ENCODE data around the gene PDE4D. TPM values are rescaled to one million over a fixed set of nuclear protein-coding genes. Genes with fewer than 3 reads are reported as not detected.

The PDE4D gene
- total RNA-seq, 4 donors from 2014 or later = 15.9 to 66.3 (median 48.7) TPM

GRCh38 chr5:59483971-59484472, 409.5 kb downstream of the PDE4D start:
- H3K9me3 ChIP-seq = no peaks in the 10 kb centered on the region
- H3K27ac ChIP-seq = no peak overlapping the region
- no peaks in the 10 kb centered on the region for H3K36me3 ChIP-seq
- DNase-seq (ENCODE audit: low spot score in 2 of 2) = no peak
- no peak for TF ChIP-seq POLR2A (IDR thresholded peaks at IDR 0.05)
- TF ChIP-seq CTCF (IDR thresholded peaks at IDR 0.05) = no peak
- no peak for TF ChIP-seq EP300 (IDR thresholded peaks at IDR 0.05)
- no peaks in the 10 kb centered on the region for H3K27me3 ChIP-seq
- no peak overlapping the region for H3K4me3 ChIP-seq
- H3K4me1 ChIP-seq = peaks cover 0 to 14% (median 0%) of the 10 kb centered on the region in 4 donors

DNA sequence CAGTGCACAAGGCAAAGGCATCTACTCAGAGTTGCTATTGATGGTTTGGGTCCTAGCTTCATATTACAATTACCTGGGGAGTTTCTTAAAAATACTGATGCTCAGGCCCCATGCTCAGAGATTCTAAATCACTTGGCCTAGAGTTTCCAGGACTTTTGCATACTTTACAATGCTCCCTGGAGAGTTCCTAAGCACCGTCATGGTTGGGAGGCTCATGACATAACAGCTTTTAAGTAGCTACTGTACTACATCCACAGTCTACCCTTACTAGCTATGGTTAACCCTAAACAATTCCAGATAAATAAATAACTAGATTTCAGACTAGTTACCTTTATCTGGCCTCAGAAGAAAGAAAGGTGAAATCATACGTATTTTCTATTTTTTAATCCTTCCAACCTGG, 414.4 kb downstream of the PDE4D start:
- 49 to 58% methylated on average over 2 of the region's 2 CpGs for WGBS, 2 donors
- H3K9me3 ChIP-seq = no peaks in the 10 kb centered on the region
- H3K4me3 ChIP-seq = no peak overlapping the region
- TF ChIP-seq EP300 (IDR thresholded peaks at IDR 0.05) (no peak), POLR2A (IDR thresholded peaks at IDR 0.05) (no peak), CTCF (IDR thresholded peaks at IDR 0.05) (no peak)
- no peaks in the 10 kb centered on the region for H3K4me1 ChIP-seq
- H3K27ac ChIP-seq = no peak overlapping the region
- no peaks in the 10 kb centered on the region for H3K27me3 ChIP-seq
- no peak for DNase-seq (ENCODE audit: low spot score in 2 of 2)
- no peaks in the 10 kb centered on the region for H3K36me3 ChIP-seq

- Histone ChIP-seq H3K4me3 (no peak overlapping the region), H3K27ac (no peak overlapping the region), H3K9me3 (no peaks in the 10 kb centered on the region), H3K4me1 (no peaks in the 10 kb centered on the region), H3K27me3 (no peaks in the 10 kb centered on the region), H3K36me3 (no peaks in the 10 kb centered on the region)
- no peak for TF ChIP-seq EP300 (IDR thresholded peaks at IDR 0.05)
- no peak for TF ChIP-seq POLR2A (IDR thresholded peaks at IDR 0.05)
- no peak for TF ChIP-seq CTCF (IDR thresholded peaks at IDR 0.05)
- DNase-seq (ENCODE audit: low spot score in 2 of 2) = no peak
- WGBS, 2 donors = 94 to 100% methylated on average over 1 of the region's 1 CpG
Measured at GRCh38 chr5:59474324-59474723, 419.2 kb downstream of the PDE4D start.

- H3K27me3 ChIP-seq = no peaks in the 10 kb centered on the region
- no peak for TF ChIP-seq EP300 (IDR thresholded peaks at IDR 0.05)
- H3K9me3 ChIP-seq = no peaks in the 10 kb centered on the region
- H3K36me3 ChIP-seq = no peaks in the 10 kb centered on the region
- no peak for DNase-seq (ENCODE audit: low spot score in 2 of 2)
- no peaks in the 10 kb centered on the region for H3K4me1 ChIP-seq
- no peak overlapping the region for H3K4me3 ChIP-seq
- no peak overlapping the region for H3K27ac ChIP-seq
Measured at GRCh38 chr5:59473611-59474010, 419.9 kb downstream of the PDE4D start.

DNA sequence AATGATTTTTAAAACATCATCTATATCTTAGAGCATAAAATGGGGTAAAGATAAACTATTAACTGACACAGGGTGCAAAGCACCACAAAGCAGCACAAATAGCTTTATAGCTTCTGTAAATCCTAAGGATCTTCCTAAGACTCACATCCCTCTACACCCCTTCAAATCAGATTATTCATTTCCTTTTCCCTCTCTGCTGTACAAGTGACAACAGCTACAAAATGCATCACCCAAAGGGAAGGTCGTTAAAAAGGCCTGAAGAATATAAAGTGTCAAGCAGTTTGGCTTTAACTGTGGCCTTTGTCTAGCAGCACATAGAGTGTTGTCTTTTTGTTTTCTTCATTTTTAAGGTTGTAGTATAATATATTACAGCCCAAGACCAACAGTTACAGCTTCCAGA, 422.1 kb downstream of the PDE4D start:
- H3K27ac ChIP-seq = no peak overlapping the region
- no peaks in the 10 kb centered on the region for H3K4me1 ChIP-seq
- WGBS, 2 donors = 10 to 27% methylated on average over 1 of the region's 1 CpG
- no peak for DNase-seq (ENCODE audit: low spot score in 2 of 2)
- no peak overlapping the region for H3K4me3 ChIP-seq
- H3K9me3 ChIP-seq = no peaks in the 10 kb centered on the region
- no peaks in the 10 kb centered on the region for H3K27me3 ChIP-seq
- H3K36me3 ChIP-seq = no peaks in the 10 kb centered on the region
- TF ChIP-seq EP300 (IDR thresholded peaks at IDR 0.05) (no peak), CTCF (IDR thresholded peaks at IDR 0.05) (no peak), POLR2A (IDR thresholded peaks at IDR 0.05) (no peak)

GRCh38 chr5:59467969-59468368, 425.6 kb downstream of the PDE4D start:
- DNase-seq (ENCODE audit: low spot score in 2 of 2) = no peak
- Histone ChIP-seq H3K4me1 (no peaks in the 10 kb centered on the region), H3K27ac (no peak overlapping the region), H3K27me3 (no peaks in the 10 kb centered on the region), H3K9me3 (no peaks in the 10 kb centered on the region), H3K36me3 (no peaks in the 10 kb centered on the region), H3K4me3 (no peak overlapping the region)
- 78 to 88% methylated on average over 2 of the region's 2 CpGs for WGBS, 2 donors
- TF ChIP-seq EP300 (IDR thresholded peaks at IDR 0.05) (no peak), CTCF (IDR thresholded peaks at IDR 0.05) (no peak), POLR2A (IDR thresholded peaks at IDR 0.05) (no peak)

Measured in tibial nerve (tissue), 4 donors.